Measurements from ENCODE around the gene ATF4.
"Not testable (repeated sequence)": the region's sequence is repeated elsewhere in the genome, so short reads cannot be mapped to it uniquely, and the experiment has no call there.

The ATF4 gene

GRCh38 chr22:39514373-39514973, 5.9 kb upstream of the ATF4 start:
- DNase-seq: peak; percentile 5

- no peak for DNase-seq
These were observed 4.9 kb upstream of the ATF4 start for GRCh38 chr22:39515266-39516050.

- no peak for DNase-seq
These were observed 2.9 kb upstream of the ATF4 start for GRCh38 chr22:39517470-39517869.

- DNase-seq: no peak
These were observed 2.1 kb upstream of the ATF4 start for GRCh38 chr22:39518144-39518786.

GRCh38 chr22:39518996-39519680, 1.2 kb upstream of the ATF4 start:
- DNase-seq: no peak

- peak; percentile 96 for DNase-seq
These were observed 609 bp upstream of the ATF4 start for GRCh38 chr22:39519681-39520225.

- DNase-seq: not testable (repeated sequence)
These were observed 934 bp downstream of the ATF4 start for GRCh38 chr22:39521106-39521885.

GRCh38 chr22:39522091-39522490, 1.7 kb downstream of the ATF4 start:
- DNase-seq: not testable (repeated sequence)

- peak; percentile 16 for DNase-seq
These were observed 2.4 kb downstream of the ATF4 start for GRCh38 chr22:39522567-39523300.

GRCh38 chr22:39524089-39524752, 3.9 kb downstream of the ATF4 start:
- no peak for DNase-seq

GRCh38 chr22:39524753-39525657, 4.6 kb downstream of the ATF4 start:
- DNase-seq: no peak

- DNase-seq: no peak
These were observed 5.3 kb downstream of the ATF4 start for GRCh38 chr22:39525658-39525975.

- no peak for DNase-seq
These were observed 6.4 kb downstream of the ATF4 start for GRCh38 chr22:39526736-39527171.

- DNase-seq: no peak
These were observed 7.2 kb downstream of the ATF4 start for GRCh38 chr22:39527481-39527961.

- DNase-seq: no peak
These were observed 7.8 kb downstream of the ATF4 start for GRCh38 chr22:39528080-39528661.

- peak; percentile 90 for DNase-seq
These were observed 8.5 kb downstream of the ATF4 start for GRCh38 chr22:39528681-39529486.

GRCh38 chr22:39529487-39529851, 9.1 kb downstream of the ATF4 start:
- DNase-seq: no peak

- DNase-seq: no peak
These were observed 9.8 kb downstream of the ATF4 start for GRCh38 chr22:39530116-39530515.
